ENCODE data around the gene ATP8B4. TPM values are rescaled to one million over a fixed set of nuclear protein-coding genes. Genes with fewer than 3 reads are reported as not detected.

Gene ATP8B4
- total RNA-seq, 1 experiment from 2014 or later = not detected

- DNase-seq (ENCODE audit: low read depth) = no peak
Measured at GRCh38 chr15:49934487-49934886, 184.5 kb downstream of the ATP8B4 start.

GRCh38 chr15:49927189-49927861, 191.7 kb downstream of the ATP8B4 start:
- DNase-seq (ENCODE audit: low read depth) = no peak

GRCh38 chr15:49926740-49927139, 192.3 kb downstream of the ATP8B4 start:
- DNase-seq (ENCODE audit: low read depth) = no peak

DNA sequence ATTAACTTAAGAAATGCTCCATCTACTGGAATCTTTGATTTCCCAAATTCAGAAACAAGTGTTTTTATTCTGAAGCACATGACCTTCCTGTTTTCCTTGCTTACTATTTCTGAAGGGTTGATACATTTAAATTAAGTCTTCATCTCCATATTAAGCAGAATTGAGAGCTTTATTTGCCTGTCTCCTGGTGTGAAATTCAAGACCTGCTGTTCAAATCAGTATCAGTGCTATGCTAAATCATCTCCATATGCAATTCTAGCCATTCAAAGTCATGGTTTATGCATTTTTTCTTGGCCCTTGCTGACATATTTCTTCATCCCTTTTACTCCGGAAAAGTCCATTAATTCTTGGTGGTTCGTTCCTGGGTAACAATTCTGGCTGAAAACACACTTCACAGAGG, 195.4 kb downstream of the ATP8B4 start:
- no peak for DNase-seq (ENCODE audit: low read depth)

DNA sequence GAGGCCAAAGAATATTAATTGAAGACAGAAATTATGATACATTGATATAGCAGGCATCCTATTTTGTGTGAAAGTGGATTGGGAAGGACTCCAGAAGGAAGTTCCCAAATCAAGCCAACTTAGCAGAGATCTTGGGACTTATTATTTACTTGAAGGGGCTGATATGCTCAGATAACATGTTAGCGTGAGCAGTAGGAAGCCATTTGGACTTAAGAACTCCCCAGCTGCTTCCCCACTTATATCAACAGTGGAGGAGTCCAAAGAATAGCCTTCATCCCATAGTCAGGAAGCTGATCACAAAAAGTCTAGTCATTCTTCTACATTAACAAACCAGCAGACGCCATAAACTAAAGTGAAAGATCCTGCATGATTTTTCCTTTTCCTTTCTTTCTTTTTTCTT, 200.0 kb downstream of the ATP8B4 start:
- no peak for DNase-seq (ENCODE audit: low read depth)

DNA sequence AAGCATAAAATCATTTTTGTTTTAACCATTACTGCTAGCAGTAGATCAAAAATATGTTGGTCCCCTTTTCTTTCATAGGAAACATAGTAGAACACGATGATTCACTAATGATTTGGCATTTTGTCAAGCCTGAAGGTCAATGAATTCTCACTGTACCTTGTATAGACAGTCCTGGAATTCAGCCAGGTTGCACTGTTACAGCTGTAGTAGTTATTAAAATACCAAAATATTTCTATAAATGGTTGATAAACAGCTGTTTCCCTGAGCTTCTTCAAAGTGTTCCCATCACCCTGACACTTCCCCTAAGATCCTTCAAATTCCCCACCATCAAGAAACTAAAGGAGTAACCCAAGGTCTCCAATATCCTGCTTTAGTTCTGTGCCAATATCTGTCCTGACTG, 200.9 kb downstream of the ATP8B4 start:
- no peak for DNase-seq (ENCODE audit: low read depth)

GRCh38 chr15:49916998-49917397, 202.0 kb downstream of the ATP8B4 start:
- DNase-seq (ENCODE audit: low read depth) = no peak

GRCh38 chr15:49915822-49916221, 203.2 kb downstream of the ATP8B4 start:
- no peak for DNase-seq (ENCODE audit: low read depth)

- no peak for DNase-seq (ENCODE audit: low read depth)
Measured at GRCh38 chr15:49908933-49909295, 210.1 kb downstream of the ATP8B4 start.

- DNase-seq (ENCODE audit: low read depth) = no peak
Measured at GRCh38 chr15:49908236-49908932, 210.6 kb downstream of the ATP8B4 start.

DNA sequence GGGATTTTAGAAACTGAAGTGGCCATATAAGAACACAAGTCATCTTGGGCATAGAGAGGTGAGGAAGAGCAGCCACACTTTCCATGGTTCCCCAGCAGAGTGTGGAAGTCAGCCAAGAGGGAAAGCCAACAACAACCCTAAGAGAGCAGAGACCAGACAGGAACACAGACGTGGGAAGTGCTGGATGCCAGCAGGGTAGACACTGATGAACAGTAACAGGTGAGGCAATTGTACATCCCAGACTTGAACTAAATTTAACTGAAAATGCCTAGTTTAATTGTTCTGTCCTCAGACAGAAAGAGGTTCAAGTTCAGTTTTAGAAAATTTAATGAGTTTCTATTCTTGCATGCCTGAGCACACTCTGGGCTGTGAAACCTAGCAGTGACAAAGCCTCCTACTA, 212.1 kb downstream of the ATP8B4 start:
- DNase-seq (ENCODE audit: low read depth) = no peak

DNA sequence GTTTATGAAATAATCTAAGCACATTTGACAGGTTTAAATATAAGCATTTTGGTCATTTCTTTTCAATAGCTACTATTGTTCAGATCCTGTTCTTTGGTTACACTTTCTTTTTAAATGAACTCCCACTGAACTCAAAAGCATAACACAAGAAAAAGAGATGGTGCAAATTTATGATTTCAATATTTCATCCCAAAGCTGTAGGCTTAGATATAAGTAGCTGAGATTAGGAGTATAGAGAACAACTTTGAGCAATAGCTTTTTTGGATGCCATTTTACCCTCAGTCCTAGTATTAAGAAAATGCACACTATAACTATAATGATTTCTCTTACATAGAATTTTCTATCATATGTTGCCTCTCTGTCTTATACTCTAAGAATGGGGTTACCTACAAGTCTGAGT, 213.8 kb downstream of the ATP8B4 start:
- no peak for DNase-seq (ENCODE audit: low read depth)

GRCh38 chr15:49904296-49904695, 214.7 kb downstream of the ATP8B4 start:
- DNase-seq (ENCODE audit: low read depth) = no peak

GRCh38 chr15:49902685-49903501, 216.1 kb downstream of the ATP8B4 start:
- no peak for DNase-seq (ENCODE audit: low read depth)

- DNase-seq (ENCODE audit: low read depth) = no peak
Measured at GRCh38 chr15:49901996-49902684, 216.9 kb downstream of the ATP8B4 start.

- DNase-seq (ENCODE audit: low read depth) = no peak
Measured at GRCh38 chr15:49901321-49901720, 217.7 kb downstream of the ATP8B4 start.

- no peak for DNase-seq (ENCODE audit: low read depth)
Measured at GRCh38 chr15:49900903-49901235, 218.2 kb downstream of the ATP8B4 start.

- DNase-seq (ENCODE audit: low read depth) = no peak
Measured at GRCh38 chr15:49900006-49900902, 218.8 kb downstream of the ATP8B4 start.

DNA sequence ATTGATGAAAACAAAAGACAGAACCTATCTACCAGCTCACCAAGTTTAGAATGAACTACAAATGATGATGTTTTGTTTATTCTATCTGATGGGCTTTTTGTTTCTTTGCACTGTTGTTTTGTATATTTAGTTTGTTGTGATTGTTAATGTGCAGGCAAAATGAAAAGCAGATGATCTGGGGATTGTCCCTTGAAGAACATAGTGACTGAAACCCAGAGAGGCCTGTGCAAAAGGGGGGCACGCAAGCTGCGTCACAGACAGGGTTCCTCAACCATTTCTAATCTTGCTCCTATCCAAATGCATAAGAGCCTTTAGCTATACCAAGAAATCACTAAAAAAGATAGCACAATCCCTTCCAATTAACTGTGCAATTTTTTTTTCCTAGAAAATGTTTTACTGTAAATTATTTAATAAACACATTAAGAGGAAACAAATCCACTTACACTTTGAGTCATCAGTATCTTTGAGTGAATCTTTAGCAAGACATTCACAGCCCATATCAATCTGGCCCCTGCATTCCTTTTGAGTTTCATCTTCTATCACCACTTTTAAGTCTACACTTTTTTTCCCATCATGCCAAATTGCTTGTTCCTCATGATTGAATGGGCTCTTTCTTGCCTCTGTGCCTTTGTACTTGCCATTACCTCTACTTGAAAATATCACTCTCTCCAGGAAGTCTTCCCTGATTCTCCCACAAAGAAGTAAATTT, 220.3 kb downstream of the ATP8B4 start:
- no peak for DNase-seq (ENCODE audit: low read depth)

- no peak for DNase-seq (ENCODE audit: low read depth)
Measured at GRCh38 chr15:49898097-49898496, 220.9 kb downstream of the ATP8B4 start.

Measured in Daoy (cell line).